Measurements from ENCODE around the gene TVP23C.

DNA sequence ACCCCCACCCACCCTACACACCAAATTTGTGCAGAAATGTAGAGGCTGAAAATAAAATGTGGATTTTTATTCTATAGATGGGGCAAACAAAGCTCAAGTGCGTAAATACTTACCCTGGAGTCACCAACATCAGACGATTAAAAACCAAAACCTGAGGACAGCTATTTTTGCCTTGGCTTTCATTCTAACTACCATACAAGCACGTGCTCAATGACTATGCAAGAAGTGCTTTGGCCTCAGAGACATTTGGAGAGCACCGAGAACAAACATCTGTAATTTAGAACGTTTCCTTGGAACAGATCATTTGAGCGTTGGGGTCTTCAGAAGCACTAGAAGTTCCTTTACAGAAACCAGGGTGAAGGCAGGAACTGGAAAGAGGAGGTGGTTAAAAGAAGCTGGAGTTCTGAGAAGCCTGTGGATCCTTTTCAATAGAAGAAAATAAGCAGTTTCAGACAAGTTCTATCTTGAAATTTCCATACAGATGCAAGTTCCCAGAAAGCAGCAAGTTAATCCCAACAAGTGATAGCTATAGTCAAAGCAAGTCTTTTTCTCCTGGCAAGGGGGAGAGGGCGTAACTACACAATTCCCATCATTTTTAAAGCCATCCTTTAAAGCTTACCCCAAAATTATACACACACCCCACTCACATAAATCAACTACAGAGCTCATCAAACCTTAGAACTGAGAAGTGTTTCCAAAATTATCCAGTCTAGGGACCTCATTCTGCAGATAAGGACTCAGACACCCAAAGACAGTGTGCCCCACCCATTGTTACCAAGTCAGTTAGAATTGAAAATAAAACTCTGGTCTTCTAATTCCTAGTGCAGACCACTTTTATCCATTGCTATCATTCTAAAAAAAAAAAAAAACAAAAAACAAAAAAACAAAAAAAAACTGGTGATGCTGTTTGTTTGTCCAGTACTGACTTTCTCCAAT is 66.3 kb downstream of the TVP23C start:
- no peak for TF ChIP-seq POLR2AphosphoS5 (IDR thresholded peaks at IDR 0.05)
- TF ChIP-seq, protein P1, sequence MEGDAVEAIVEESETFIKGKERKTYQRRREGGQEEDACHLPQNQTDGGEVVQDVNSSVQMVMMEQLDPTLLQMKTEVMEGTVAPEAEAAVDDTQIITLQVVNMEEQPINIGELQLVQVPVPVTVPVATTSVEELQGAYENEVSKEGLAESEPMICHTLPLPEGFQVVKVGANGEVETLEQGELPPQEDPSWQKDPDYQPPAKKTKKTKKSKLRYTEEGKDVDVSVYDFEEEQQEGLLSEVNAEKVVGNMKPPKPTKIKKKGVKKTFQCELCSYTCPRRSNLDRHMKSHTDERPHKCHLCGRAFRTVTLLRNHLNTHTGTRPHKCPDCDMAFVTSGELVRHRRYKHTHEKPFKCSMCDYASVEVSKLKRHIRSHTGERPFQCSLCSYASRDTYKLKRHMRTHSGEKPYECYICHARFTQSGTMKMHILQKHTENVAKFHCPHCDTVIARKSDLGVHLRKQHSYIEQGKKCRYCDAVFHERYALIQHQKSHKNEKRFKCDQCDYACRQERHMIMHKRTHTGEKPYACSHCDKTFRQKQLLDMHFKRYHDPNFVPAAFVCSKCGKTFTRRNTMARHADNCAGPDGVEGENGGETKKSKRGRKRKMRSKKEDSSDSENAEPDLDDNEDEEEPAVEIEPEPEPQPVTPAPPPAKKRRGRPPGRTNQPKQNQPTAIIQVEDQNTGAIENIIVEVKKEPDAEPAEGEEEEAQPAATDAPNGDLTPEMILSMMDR (IDR thresholded peaks at IDR 0.05 in 8 of 11, conservative IDR thresholded peaks at IDR 0.05 in 3 of 11), result no peak
- TF ChIP-seq POLR2A (IDR thresholded peaks at IDR 0.05), result no peak

All from spleen (tissue), 7 donors.